Adrenal gland (tissue), 5 donors: Measurements from ENCODE around the gene MAPT.

Experiments used
- POLR2A ChIP-seq, 2 donors: fragments of 450-650 bp; IDR thresholded peaks; one replicate each; pipeline ENCODE4 v1.6.1; 2017; ENCODE audit warnings: antibody characterized with exemption in 2 of 2, mild to moderate bottlenecking in 2 of 2, moderate library complexity in 1 of 2
- TF ChIP-seq, protein P1 (sequence below), 6 experiments: fragments of 450-650 bp in 4 of 6; fragments of 200-600 bp in 2 of 6; sonication (generic) in 1 of 6; IDR thresholded peaks; 1 replicate in 5 of 6; 2 replicates in 1 of 6; pipeline versions ENCODE4 v1.5.1 to v1.8.0; 2016 to 2021; ENCODE audit warnings: antibody characterized with exemption in 6 of 6, mild to moderate bottlenecking in 2 of 6, moderate library complexity in 1 of 6
- donor health status: DM: no; HTN: no; CAD: no.

DNA sequence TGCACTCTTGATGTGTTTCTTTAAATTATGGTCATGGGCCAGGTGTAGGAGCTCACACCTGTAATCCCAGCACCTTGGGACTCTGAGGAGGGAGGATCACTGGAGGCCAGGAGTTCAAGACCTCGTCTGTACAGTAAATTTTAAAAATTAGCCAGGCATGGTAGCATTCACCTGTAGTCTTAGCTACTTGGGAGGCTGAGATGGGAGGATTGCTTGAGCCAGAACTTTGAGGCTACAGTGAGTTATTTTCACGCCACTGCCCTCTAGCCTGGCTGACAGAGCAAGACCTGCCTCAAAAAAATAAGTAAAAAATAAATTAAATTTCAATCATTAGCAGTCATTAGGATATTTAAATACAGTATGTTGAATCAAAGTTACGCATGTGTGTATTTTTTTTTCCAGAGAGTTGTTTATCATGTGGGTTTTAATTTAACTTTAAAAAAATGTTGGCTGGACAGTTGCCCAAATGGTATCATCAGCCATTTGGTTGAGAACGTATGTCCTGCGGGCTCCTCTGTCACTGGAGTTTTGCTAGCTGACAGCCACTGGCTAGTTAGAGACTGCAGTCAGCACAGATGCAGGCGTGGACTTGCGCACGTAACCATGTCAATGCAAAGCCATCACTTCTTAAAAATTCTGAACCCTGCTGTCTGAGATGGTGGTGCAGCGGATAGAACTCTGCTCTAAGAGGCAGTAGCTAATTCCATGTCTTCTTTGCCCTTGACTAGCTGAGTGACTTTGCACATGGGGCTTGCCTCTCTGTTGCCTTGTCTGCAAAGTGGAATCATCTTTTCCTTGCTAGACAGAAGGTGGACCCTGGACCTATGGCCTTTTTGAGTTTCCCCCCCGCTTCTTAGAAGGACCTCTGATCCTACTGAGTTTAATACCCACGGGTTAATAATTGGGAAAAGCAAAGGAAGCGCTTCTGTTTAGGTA, 40.0 kb downstream of the MAPT start:
- TF ChIP-seq, protein P1, sequence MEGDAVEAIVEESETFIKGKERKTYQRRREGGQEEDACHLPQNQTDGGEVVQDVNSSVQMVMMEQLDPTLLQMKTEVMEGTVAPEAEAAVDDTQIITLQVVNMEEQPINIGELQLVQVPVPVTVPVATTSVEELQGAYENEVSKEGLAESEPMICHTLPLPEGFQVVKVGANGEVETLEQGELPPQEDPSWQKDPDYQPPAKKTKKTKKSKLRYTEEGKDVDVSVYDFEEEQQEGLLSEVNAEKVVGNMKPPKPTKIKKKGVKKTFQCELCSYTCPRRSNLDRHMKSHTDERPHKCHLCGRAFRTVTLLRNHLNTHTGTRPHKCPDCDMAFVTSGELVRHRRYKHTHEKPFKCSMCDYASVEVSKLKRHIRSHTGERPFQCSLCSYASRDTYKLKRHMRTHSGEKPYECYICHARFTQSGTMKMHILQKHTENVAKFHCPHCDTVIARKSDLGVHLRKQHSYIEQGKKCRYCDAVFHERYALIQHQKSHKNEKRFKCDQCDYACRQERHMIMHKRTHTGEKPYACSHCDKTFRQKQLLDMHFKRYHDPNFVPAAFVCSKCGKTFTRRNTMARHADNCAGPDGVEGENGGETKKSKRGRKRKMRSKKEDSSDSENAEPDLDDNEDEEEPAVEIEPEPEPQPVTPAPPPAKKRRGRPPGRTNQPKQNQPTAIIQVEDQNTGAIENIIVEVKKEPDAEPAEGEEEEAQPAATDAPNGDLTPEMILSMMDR (IDR thresholded peaks at IDR 0.05), result no peak
- TF ChIP-seq POLR2A (IDR thresholded peaks at IDR 0.05), result no peak
